Measurements from ENCODE around the gene SYNDIG1. TPM values are rescaled to one million over a fixed set of nuclear protein-coding genes. Genes with fewer than 3 reads are reported as not detected.

The SYNDIG1 gene
- total and polyA plus RNA-seq, 2 experiments from 2014 or later, result 1.7 to 2.4 TPM

- H3K36me3 ChIP-seq, result no peaks in the 10 kb centered on the region
- no peak for DNase-seq (ENCODE audit: low read depth in 1 of 2, low spot score in 1 of 2)
- no peaks in the 10 kb centered on the region for H3K4me1 ChIP-seq (ENCODE audit: low read depth)
- no peak overlapping the region for H3K4me3 ChIP-seq
- H3K27me3 ChIP-seq, result no peaks in the 10 kb centered on the region
- H3K9me3 ChIP-seq (ENCODE audit: low read depth), result no peaks in the 10 kb centered on the region
- H3K27ac ChIP-seq, result no peak overlapping the region
- TF ChIP-seq CTCF (IDR thresholded peaks at IDR 0.05; ENCODE audit: low read depth, low read length), result no peak
Observed at GRCh38 chr20:24583169-24583792, 113.9 kb downstream of the SYNDIG1 start.

GRCh38 chr20:24584078-24584477 is 114.6 kb downstream of the SYNDIG1 start:
- no peaks in the 10 kb centered on the region for H3K4me1 ChIP-seq (ENCODE audit: low read depth)
- H3K27ac ChIP-seq, result no peak overlapping the region
- no peaks in the 10 kb centered on the region for H3K36me3 ChIP-seq
- no peaks in the 10 kb centered on the region for H3K9me3 ChIP-seq (ENCODE audit: low read depth)
- H3K27me3 ChIP-seq, result no peaks in the 10 kb centered on the region
- no peak overlapping the region for H3K4me3 ChIP-seq
- DNase-seq (ENCODE audit: low read depth in 1 of 2, low spot score in 1 of 2), result no peak
- no peak for TF ChIP-seq CTCF (IDR thresholded peaks at IDR 0.05; ENCODE audit: low read depth, low read length)

GRCh38 chr20:24584538-24585356 is 115.3 kb downstream of the SYNDIG1 start:
- H3K4me1 ChIP-seq (ENCODE audit: low read depth), result no peaks in the 10 kb centered on the region
- H3K27me3 ChIP-seq, result no peaks in the 10 kb centered on the region
- H3K9me3 ChIP-seq (ENCODE audit: low read depth), result no peaks in the 10 kb centered on the region
- TF ChIP-seq CTCF (IDR thresholded peaks at IDR 0.05; ENCODE audit: low read depth, low read length), result no peak
- no peak overlapping the region for H3K4me3 ChIP-seq
- no peak overlapping the region for H3K27ac ChIP-seq
- peak in 1 of 2 donors; percentile 69 for DNase-seq (ENCODE audit: low read depth in 1 of 2, low spot score in 1 of 2)
- no peaks in the 10 kb centered on the region for H3K36me3 ChIP-seq

- Histone ChIP-seq H3K9me3 (ENCODE audit: low read depth) (no peaks in the 10 kb centered on the region), H3K36me3 (no peaks in the 10 kb centered on the region), H3K4me1 (ENCODE audit: low read depth) (no peaks in the 10 kb centered on the region), H3K27me3 (no peaks in the 10 kb centered on the region), H3K27ac (no peak overlapping the region), H3K4me3 (no peak overlapping the region)
- DNase-seq (ENCODE audit: low read depth in 1 of 2, low spot score in 1 of 2), result no peak
- TF ChIP-seq CTCF (IDR thresholded peaks at IDR 0.05; ENCODE audit: low read depth, low read length), result no peak
Observed at GRCh38 chr20:24585796-24586522, 116.5 kb downstream of the SYNDIG1 start.

GRCh38 chr20:24586523-24586840 is 117.1 kb downstream of the SYNDIG1 start:
- no peaks in the 10 kb centered on the region for H3K4me1 ChIP-seq (ENCODE audit: low read depth)
- H3K4me3 ChIP-seq, result no peak overlapping the region
- no peaks in the 10 kb centered on the region for H3K36me3 ChIP-seq
- H3K27me3 ChIP-seq, result no peaks in the 10 kb centered on the region
- DNase-seq (ENCODE audit: low read depth in 1 of 2, low spot score in 1 of 2), result no peak
- H3K9me3 ChIP-seq (ENCODE audit: low read depth), result no peaks in the 10 kb centered on the region
- H3K27ac ChIP-seq, result no peak overlapping the region
- TF ChIP-seq CTCF (IDR thresholded peaks at IDR 0.05; ENCODE audit: low read depth, low read length), result no peak

Measured in cardiac muscle cell (in vitro differentiated cells and primary cell).